Measurements from ENCODE around the gene PRKAR1B. TPM values are rescaled to one million over a fixed set of nuclear protein-coding genes. Genes with fewer than 3 reads are reported as not detected.
"Not testable (repeated sequence)": the region's sequence is repeated elsewhere in the genome, so short reads cannot be mapped to it uniquely, and the experiment has no call there.

PRKAR1B gene
- total RNA-seq, 1 donor from 2014 or later = 11.8 TPM

GRCh38 chr7:552868-553635, 174.0 kb downstream of the PRKAR1B start:
- no peak overlapping the region for H3K27ac ChIP-seq
- TF ChIP-seq CTCF (IDR thresholded peaks at IDR 0.05) = no peak
- no peak for TF ChIP-seq EZH2phosphoT487 (IDR thresholded peaks at IDR 0.05)
- TF ChIP-seq EZH2 (IDR thresholded peaks at IDR 0.05) = no peak
- H3K27me3 Mint-ChIP-seq (ENCODE audit: insufficient read depth, low read depth) = no peaks in the 10 kb centered on the region
- H3K79me2 ChIP-seq (ENCODE audit: low read depth) = no peaks in the 10 kb centered on the region
- no peak overlapping the region for H2AFZ ChIP-seq (replicated peaks)
- H3K9me3 Mint-ChIP-seq = peaks cover 2% of the 10 kb centered on the region
- H3K36me3 Mint-ChIP-seq = no peaks in the 10 kb centered on the region
- H3K4me1 ChIP-seq = no peaks in the 10 kb centered on the region
- no peaks in the 10 kb centered on the region for H3F3A ChIP-seq (ENCODE audit: low read depth)
- H3K36me3 ChIP-seq = no peaks in the 10 kb centered on the region
- H3K4me1 Mint-ChIP-seq = peaks cover 8% of the 10 kb centered on the region
- no peaks in the 10 kb centered on the region for H4K20me1 ChIP-seq (ENCODE audit: low read depth)
- H3K27me3 ChIP-seq = no peaks in the 10 kb centered on the region
- no peak overlapping the region for H3K27ac Mint-ChIP-seq
- no peak overlapping the region for H3K9ac ChIP-seq
- H3K4me3 Mint-ChIP-seq = no peak overlapping the region
- H3K4me3 ChIP-seq = no peak overlapping the region
- no peak for DNase-seq (ENCODE audit: low spot score)
- H3K4me2 ChIP-seq = no peak overlapping the region
- H3K9me3 ChIP-seq (ENCODE audit: low read depth) = no peaks in the 10 kb centered on the region

- not testable (repeated sequence) for H3K79me2 ChIP-seq (ENCODE audit: low read depth); H3K27me3 ChIP-seq; DNase-seq (ENCODE audit: low spot score); H3K27ac ChIP-seq; H3K4me3 Mint-ChIP-seq; H3K9ac ChIP-seq; H3K27me3 Mint-ChIP-seq (ENCODE audit: insufficient read depth, low read depth); H3K4me1 Mint-ChIP-seq; H3K36me3 Mint-ChIP-seq; H3K36me3 ChIP-seq; H3F3A ChIP-seq (ENCODE audit: low read depth); H3K4me2 ChIP-seq; H3K9me3 Mint-ChIP-seq; H2AFZ ChIP-seq (replicated peaks); H3K4me1 ChIP-seq; H3K9me3 ChIP-seq (ENCODE audit: low read depth); H4K20me1 ChIP-seq (ENCODE audit: low read depth); H3K4me3 ChIP-seq; H3K27ac Mint-ChIP-seq
Measured at GRCh38 chr7:552151-552867, 174.8 kb downstream of the PRKAR1B start.

- not testable (repeated sequence) for H3K4me3 ChIP-seq; H3K9me3 Mint-ChIP-seq; H3K79me2 ChIP-seq (ENCODE audit: low read depth); H3K9me3 ChIP-seq (ENCODE audit: low read depth); H3K27ac ChIP-seq; H3K4me1 ChIP-seq; H3K27me3 Mint-ChIP-seq (ENCODE audit: insufficient read depth, low read depth); H3K36me3 ChIP-seq; DNase-seq (ENCODE audit: low spot score); H3K9ac ChIP-seq; H3F3A ChIP-seq (ENCODE audit: low read depth); H3K4me3 Mint-ChIP-seq; H3K4me2 ChIP-seq; H3K4me1 Mint-ChIP-seq; H2AFZ ChIP-seq (replicated peaks); H4K20me1 ChIP-seq (ENCODE audit: low read depth); H3K27me3 ChIP-seq; H3K27ac Mint-ChIP-seq; H3K36me3 Mint-ChIP-seq
Measured at GRCh38 chr7:551615-551970, 175.5 kb downstream of the PRKAR1B start.

- H3K27ac ChIP-seq = no peak overlapping the region
- no peaks in the 10 kb centered on the region for H4K20me1 ChIP-seq (ENCODE audit: low read depth)
- Mint-ChIP-seq H3K4me1 (peaks cover 5% of the 10 kb centered on the region), H3K36me3 (no peaks in the 10 kb centered on the region), H3K4me3 (no peak overlapping the region), H3K9me3 (peaks cover 2% of the 10 kb centered on the region), H3K27ac (no peak overlapping the region), H3K27me3 (ENCODE audit: insufficient read depth, low read depth) (no peaks in the 10 kb centered on the region)
- H3K4me1 ChIP-seq = no peaks in the 10 kb centered on the region
- no peak for DNase-seq (ENCODE audit: low spot score)
- H3K36me3 ChIP-seq = no peaks in the 10 kb centered on the region
- no peak overlapping the region for H3K4me2 ChIP-seq
- no peak overlapping the region for H3K9ac ChIP-seq
- H3K9me3 ChIP-seq (ENCODE audit: low read depth) = no peaks in the 10 kb centered on the region
- no peak overlapping the region for H2AFZ ChIP-seq (replicated peaks)
- H3F3A ChIP-seq (ENCODE audit: low read depth) = no peaks in the 10 kb centered on the region
- TF ChIP-seq EZH2 (IDR thresholded peaks at IDR 0.05) = no peak
- no peak for TF ChIP-seq EZH2phosphoT487 (IDR thresholded peaks at IDR 0.05)
- TF ChIP-seq CTCF (IDR thresholded peaks at IDR 0.05) = no peak
- H3K27me3 ChIP-seq = no peaks in the 10 kb centered on the region
- H3K4me3 ChIP-seq = no peak overlapping the region
- H3K79me2 ChIP-seq (ENCODE audit: low read depth) = no peaks in the 10 kb centered on the region
Measured at GRCh38 chr7:550881-551614, 176.0 kb downstream of the PRKAR1B start.
